ENCODE results near the gene EIF4E3.

- TF ChIP-seq CTCF (IDR thresholded peaks at IDR 0.05) (no peak), POLR2AphosphoS5 (IDR thresholded peaks at IDR 0.05; ENCODE audit: low read depth, low read length) (no peak), SMC3 (IDR thresholded peaks at IDR 0.05; ENCODE audit: low read depth, low read length) (no peak), TEAD4 (IDR thresholded peaks at IDR 0.05; ENCODE audit: borderline replicate concordance, insufficient read depth) (no peak), RAD21 (IDR thresholded peaks at IDR 0.05; ENCODE audit: low read length) (no peak), EZH2phosphoT487 (IDR thresholded peaks at IDR 0.05; ENCODE audit: borderline replicate concordance, low read depth) (no peak)
- TF ChIP-seq, protein P1, sequence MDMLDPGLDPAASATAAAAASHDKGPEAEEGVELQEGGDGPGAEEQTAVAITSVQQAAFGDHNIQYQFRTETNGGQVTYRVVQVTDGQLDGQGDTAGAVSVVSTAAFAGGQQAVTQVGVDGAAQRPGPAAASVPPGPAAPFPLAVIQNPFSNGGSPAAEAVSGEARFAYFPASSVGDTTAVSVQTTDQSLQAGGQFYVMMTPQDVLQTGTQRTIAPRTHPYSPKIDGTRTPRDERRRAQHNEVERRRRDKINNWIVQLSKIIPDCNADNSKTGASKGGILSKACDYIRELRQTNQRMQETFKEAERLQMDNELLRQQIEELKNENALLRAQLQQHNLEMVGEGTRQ (IDR thresholded peaks at IDR 0.05; ENCODE audit: borderline replicate concordance, low read depth, low read length), result no peak
- TF ChIP-seq, protein P2, sequence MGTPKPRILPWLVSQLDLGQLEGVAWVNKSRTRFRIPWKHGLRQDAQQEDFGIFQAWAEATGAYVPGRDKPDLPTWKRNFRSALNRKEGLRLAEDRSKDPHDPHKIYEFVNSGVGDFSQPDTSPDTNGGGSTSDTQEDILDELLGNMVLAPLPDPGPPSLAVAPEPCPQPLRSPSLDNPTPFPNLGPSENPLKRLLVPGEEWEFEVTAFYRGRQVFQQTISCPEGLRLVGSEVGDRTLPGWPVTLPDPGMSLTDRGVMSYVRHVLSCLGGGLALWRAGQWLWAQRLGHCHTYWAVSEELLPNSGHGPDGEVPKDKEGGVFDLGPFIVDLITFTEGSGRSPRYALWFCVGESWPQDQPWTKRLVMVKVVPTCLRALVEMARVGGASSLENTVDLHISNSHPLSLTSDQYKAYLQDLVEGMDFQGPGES (IDR thresholded peaks at IDR 0.05; ENCODE audit: low read depth, low read length), result no peak
These were observed 83.5 kb downstream of the EIF4E3 start for GRCh38 chr3:71641674-71642073.

Data from SK-N-SH (cell line).